Fibroblast of skin of right quadriceps (primary cell): ENCODE results near the gene LRG1.
"Not testable (repeated sequence)": the region's sequence is repeated elsewhere in the genome, so short reads cannot be mapped to it uniquely, and the experiment has no call there.

Experiments
- DNase-seq: peaks from one replicate; pipeline ENCODE4 v3.0.0-alpha.2; 2013

Gene LRG1

GRCh38 chr19:4575267-4576015 is 35.6 kb upstream of the LRG1 start:
- peak; percentile 99 for DNase-seq

- DNase-seq: no peak
Measured at GRCh38 chr19:4573682-4574081, 33.8 kb upstream of the LRG1 start.

GRCh38 chr19:4571305-4571917 is 31.6 kb upstream of the LRG1 start:
- peak; percentile 51 for DNase-seq

GRCh38 chr19:4570916-4571304 is 31.1 kb upstream of the LRG1 start:
- no peak for DNase-seq

- no peak for DNase-seq
Measured at GRCh38 chr19:4570402-4570801, 30.6 kb upstream of the LRG1 start.

GRCh38 chr19:4568886-4569285 is 29.1 kb upstream of the LRG1 start:
- DNase-seq: no peak

GRCh38 chr19:4567584-4568071 is 27.8 kb upstream of the LRG1 start:
- peak; percentile 42 for DNase-seq

- DNase-seq: no peak
Measured at GRCh38 chr19:4566402-4567051, 26.7 kb upstream of the LRG1 start.

- DNase-seq: not testable (repeated sequence)
Measured at GRCh38 chr19:4563562-4563961, 23.7 kb upstream of the LRG1 start.

GRCh38 chr19:4562085-4562484 is 22.2 kb upstream of the LRG1 start:
- DNase-seq: not testable (repeated sequence)

GRCh38 chr19:4559569-4559968 is 19.7 kb upstream of the LRG1 start, which contains the start of gene SEMA6B:
Gene SEMA6B (minus strand): TSS chr19:4559684. CDS start chr19:4558457, 1,227 bp downstream.
- DNase-seq: no peak

- DNase-seq: no peak
Measured at GRCh38 chr19:4557971-4558941, 18.4 kb upstream of the LRG1 start.

GRCh38 chr19:4557144-4557970 is 17.5 kb upstream of the LRG1 start:
- no peak for DNase-seq

- no peak for DNase-seq
Measured at GRCh38 chr19:4556597-4557127, 16.8 kb upstream of the LRG1 start.

GRCh38 chr19:4555657-4556561 is 16.1 kb upstream of the LRG1 start:
- no peak for DNase-seq

GRCh38 chr19:4554717-4555116 is 14.9 kb upstream of the LRG1 start:
- DNase-seq: no peak

GRCh38 chr19:4553775-4554174 is 13.9 kb upstream of the LRG1 start:
- no peak for DNase-seq

GRCh38 chr19:4553092-4553695 is 13.4 kb upstream of the LRG1 start:
- no peak for DNase-seq

GRCh38 chr19:4552525-4552819 is 12.6 kb upstream of the LRG1 start:
- no peak for DNase-seq

GRCh38 chr19:4550479-4551050 is 10.7 kb upstream of the LRG1 start:
- DNase-seq: no peak
